ENCODE data around the gene AIFM2. TPM values are rescaled to one million over a fixed set of nuclear protein-coding genes. Genes with fewer than 3 reads are reported as not detected.

AIFM2 gene
- total and polyA plus RNA-seq, 10 of the 15 experiments (the other 5 are each of a cell fraction or from before 2014, with no cell fraction given): 4.5 to 30.8 (median 15.6) TPM

GRCh38 chr10:70169011-70169410, 36.4 kb upstream of the AIFM2 start:
- Histone ChIP-seq H3K27ac (ENCODE audit: control insufficient read depth, insufficient read depth) (peak overlapping the region; percentile 56), H3K4me3 (peak overlapping the region; percentile 91), H3K36me3 (ENCODE audit: control insufficient read depth in 2 of 2, insufficient read depth in 2 of 2, low read length in 1 of 2) (peaks cover 0 to 6% of the 10 kb centered on the region in 2 experiments; a peak in 1 of 4 replicates), H3K4me1 (ENCODE audit: control insufficient read depth, insufficient read depth, low read length) (peaks cover 16% of the 10 kb centered on the region), H4K20me1 (ENCODE audit: control insufficient read depth, insufficient read depth) (0 out of 2 replicates have a peak, but pooled peaks cover 3% of the 10 kb centered on the region), H3K4me2 (ENCODE audit: control insufficient read depth, insufficient read depth) (peak overlapping the region; percentile 95), H3K9ac (ENCODE audit: control insufficient read depth, insufficient read depth, low read length) (peak overlapping the region; percentile 93), H3K27me3 (replicated peaks in 1 of 2; ENCODE audit: control insufficient read depth in 2 of 2, insufficient read depth in 2 of 2, low read length in 1 of 2) (no peaks in the 10 kb centered on the region), H3K79me2 (ENCODE audit: control insufficient read depth, insufficient read depth, low read length) (peaks cover 63% of the 10 kb centered on the region), H3K9me3 (replicated peaks; ENCODE audit: control insufficient read depth, insufficient read depth, low read length) (no peaks in the 10 kb centered on the region), H2AFZ (ENCODE audit: control insufficient read depth, low read depth, low read length) (no peak overlapping the region)
- no peak for TF ChIP-seq RAD51 (IDR thresholded peaks at IDR 0.05)
- TF ChIP-seq, protein P1, sequence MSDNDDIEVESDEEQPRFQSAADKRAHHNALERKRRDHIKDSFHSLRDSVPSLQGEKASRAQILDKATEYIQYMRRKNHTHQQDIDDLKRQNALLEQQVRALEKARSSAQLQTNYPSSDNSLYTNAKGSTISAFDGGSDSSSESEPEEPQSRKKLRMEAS (IDR thresholded peaks at IDR 0.05; ENCODE audit: low read depth, low read length): no peak
- no peak for TF ChIP-seq RCOR1 (conservative IDR thresholded peaks at IDR 0.05; ENCODE audit: low read depth, low read length)
- TF ChIP-seq SRF (IDR thresholded peaks at IDR 0.05; ENCODE audit: low read depth in 2 of 2, low read length in 2 of 2): no peak
- TF ChIP-seq RUNX3 (IDR thresholded peaks at IDR 0.05; ENCODE audit: low read length): peak; percentile 51
- no peak for TF ChIP-seq FOXK2 (IDR thresholded peaks at IDR 0.05)
- TF ChIP-seq SKIL (IDR thresholded peaks at IDR 0.05; ENCODE audit: low read depth, poor library complexity, severe bottlenecking): no peak
- TF ChIP-seq GATAD2B (conservative IDR thresholded peaks at IDR 0.05; ENCODE audit: low read depth): no peak
- no peak for TF ChIP-seq MEF2B (IDR thresholded peaks at IDR 0.05; ENCODE audit: partially characterized antibody, poor library complexity, severe bottlenecking)
- no peak for TF ChIP-seq YBX1 (IDR thresholded peaks at IDR 0.05)
- peak; percentile 33; the same call in 1 of the 2 replicates for TF ChIP-seq ZNF384 (IDR thresholded peaks at IDR 0.05; ENCODE audit: borderline replicate concordance, low read depth, low read length)
- intact Hi-C loops (cut with micrococcal nuclease; ENCODE audit: unreplicated experiment): loop anchor here (5.0 kb wide), 1 partner anchor 188 kb away; no protein-coding TSS in a partner anchor
- CTCF ChIA-PET: interaction anchor here (2.2 to 5.8 kb wide), 3 partner anchors 23 to 57 kb away, joined by 6 to 56 read pairs (median 24); partner anchors contain the start of gene TYSND1
- WGBS (ENCODE audit: insufficient coverage, insufficient replicate concordance, low lambda C conversion rate, missing lambda C conversion rate): 22% methylated on average over 2 of the region's 2 CpGs
- FAIRE-seq (no peak), ATAC-seq (no peak), DNase-seq (ENCODE audit: low read depth, low spot score) (no peak)
- no TSS peak for BruUV-seq (replicated peaks)
- in situ Hi-C loops (cut with MboI): no loop called here
- RAD21 ChIA-PET (ENCODE audit: unreplicated experiment): interaction anchor here (0.7 to 3.1 kb wide), 2 partner anchors 23 to 53 kb away, joined by 3 to 28 read pairs; partner anchors contain the start of gene TYSND1
- SMC1A ChIA-PET (ENCODE audit: uncharacterized antibody, unreplicated experiment): interaction anchor here (0.8 to 4.8 kb wide), 5 partner anchors 8 to 187 kb away, joined by 3 to 23 read pairs (median 9); partner anchors contain the start of gene TYSND1
- POLR2A ChIA-PET: interaction anchor here (1.1 to 3.4 kb wide), 4 partner anchors 11 to 33 kb away, joined by 3 to 45 read pairs (median 6); partner anchors contain the start of gene TYSND1

Data from GM12878 (cell line).